ENCODE data around the gene DLG1.

Gene DLG1

DNA sequence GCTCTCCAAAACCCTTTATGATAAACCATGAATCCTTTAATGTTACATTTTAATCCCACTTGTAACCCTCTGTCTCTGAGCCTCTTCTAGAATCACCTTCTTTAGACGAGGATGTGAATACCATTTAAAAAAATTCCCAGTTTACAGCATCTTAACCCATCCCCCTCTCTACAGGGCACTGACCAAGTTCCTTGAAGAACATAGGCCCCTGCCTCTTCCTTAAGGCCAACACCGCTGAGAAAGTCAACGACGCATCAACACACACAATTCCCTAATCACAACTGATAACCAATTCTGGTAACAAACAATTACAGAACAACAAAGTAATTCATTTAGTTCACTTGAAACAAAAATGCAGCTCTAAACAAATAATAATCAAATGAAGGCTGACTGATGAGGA is 130.3 kb downstream of the DLG1 start:
- no peak for DNase-seq

DNA sequence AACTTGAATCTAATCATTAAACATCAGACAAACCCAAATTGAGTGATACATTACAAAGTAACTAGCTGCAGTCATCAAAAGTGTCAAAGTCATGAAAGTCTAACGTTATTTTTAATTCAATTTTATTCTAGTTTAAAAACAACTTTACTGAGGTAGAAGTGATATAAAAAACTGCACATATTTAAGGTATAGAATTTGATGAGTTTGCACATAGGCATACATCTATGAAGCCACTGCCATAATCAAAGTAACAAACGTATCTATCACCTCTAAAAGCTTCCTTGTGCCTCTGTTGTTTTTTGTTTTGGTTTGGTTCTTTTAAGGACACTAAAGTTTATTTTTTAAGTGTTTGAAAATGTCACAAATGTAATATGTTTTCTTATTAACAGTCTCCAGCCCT is 130.9 kb downstream of the DLG1 start:
- DNase-seq = no peak

DNA sequence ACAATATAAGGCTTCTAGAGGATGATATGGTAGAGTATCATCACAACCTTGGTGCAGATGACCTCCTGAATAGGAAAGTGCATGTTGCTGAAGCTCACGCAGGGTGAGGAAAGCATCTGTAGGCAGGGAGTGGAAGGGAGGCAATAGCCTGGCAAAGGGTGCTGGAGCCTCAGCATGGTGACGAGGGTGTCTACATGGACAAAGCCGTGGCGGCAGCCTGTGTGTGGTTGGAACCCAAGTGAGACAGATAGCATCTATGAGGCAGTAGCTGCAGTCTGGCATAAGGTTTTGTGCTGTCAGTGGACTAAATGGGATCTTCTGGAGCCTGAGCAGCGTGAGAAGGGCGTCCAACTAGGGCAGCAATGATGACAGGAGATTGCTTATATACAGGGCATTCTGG is 132.5 kb downstream of the DLG1 start:
- DNase-seq = no peak

DNA sequence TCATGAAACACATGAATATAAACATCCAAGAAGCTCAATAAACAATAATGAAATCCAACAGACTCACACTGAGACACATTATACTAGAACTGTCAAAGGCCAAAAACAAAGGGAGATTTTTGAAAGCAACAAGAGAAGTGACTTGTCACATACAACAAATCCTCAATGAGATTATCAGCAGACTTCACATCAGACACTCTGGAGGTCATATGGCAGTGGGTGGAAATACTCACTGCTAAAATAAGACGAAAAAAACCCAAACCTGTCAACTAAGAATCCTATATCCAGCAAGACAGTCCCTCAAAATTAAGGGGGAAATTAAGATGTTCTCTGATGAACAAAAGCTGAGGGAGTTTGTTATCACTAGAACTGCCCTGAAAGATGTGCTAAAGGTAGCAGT is 143.4 kb downstream of the DLG1 start:
- no peak for DNase-seq

DNA sequence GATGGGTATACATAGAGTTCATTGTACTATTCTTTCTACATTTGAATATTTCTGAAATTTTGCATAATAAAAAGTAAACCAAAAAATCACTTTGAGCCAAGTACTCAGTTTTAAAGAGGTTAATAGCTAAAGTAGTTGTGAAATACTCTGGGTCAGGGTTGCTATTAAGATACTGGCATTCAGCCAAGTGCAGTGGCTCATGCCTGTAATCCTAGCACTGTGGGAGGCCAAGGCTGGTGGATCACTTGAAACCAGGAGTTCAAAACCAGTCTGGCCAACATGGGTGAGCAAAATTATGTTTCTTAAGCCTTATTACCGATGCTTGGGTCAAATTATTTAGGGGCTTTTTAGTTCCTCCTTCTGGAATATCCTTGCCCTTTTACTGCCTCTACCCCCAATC is 146.8 kb downstream of the DLG1 start:
- no peak for DNase-seq

DNA sequence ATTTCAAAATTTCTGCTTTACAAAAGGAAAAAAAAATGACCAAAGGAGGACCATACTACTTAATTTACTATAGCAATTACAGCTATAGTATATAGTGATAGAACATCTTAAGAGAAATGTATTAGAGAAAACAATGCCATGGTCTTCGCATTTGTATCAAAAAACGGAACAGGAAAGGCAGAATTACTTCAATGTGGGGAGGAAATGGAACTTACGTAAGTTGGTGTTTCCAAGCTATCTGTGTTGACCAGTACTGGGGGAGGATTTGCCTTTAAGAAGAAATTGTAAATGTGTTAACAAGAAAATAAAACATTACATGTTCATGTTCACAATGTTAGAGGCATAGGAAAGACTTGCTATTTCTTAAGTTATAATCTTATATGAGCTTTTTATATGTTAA is 148.9 kb downstream of the DLG1 start:
- DNase-seq = no peak

DNA sequence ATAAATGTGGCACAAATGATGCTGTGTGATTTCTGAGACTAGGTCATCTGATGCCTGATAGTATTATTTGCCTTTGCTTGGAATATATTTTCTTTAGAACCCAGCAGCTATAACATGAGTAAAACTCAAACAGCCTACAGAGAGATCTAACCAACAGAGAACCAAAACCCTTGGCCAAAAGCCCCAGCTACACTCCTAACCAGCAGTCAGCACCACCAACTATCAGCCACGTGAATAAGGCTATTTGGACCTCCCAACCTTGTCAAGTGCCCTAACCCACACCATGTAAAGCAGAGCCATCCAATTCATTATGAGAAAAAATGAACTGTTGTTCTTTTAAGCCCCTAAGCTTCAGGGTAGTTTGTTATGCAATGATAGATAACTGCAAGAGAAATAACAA is 154.2 kb downstream of the DLG1 start:
- DNase-seq = no peak

DNA sequence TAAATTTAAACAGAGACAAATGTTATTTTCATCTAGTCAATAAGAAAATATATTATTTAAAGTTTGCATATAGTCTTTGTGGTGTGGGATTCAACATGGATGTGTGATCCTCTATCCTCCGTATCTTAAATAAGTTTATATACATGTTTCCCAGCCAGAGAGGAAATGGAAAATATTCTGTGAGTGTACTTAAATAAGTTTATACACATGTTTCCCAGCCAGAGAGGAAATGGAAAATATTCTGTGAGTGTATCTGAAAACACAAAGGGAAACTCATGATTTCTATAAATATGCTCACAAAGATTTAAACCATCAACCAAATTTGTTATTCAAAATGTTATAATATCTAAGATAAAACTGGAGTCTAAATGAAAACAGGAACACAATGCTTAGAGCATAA is 158.8 kb downstream of the DLG1 start:
- no peak for DNase-seq

DNA sequence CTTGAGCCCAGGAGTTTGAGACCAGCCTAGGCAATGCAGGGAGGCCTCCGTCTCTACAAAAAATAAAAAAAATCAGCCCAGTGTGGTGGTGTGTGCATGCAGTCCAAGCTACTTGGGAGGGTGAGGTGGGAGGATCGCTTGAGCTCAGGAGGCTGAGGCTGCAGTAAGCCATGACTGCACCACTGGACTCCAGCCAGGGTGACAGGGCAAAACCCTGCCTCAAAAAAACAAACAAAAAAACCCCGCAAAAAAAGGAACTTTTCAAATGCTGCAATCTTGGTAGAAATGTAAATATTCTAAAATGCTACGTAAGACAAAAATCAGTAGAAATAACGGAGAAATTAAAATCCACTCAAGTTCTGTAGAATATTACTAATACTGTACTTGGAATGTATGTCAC is 160.7 kb downstream of the DLG1 start:
- DNase-seq = no peak

DNA sequence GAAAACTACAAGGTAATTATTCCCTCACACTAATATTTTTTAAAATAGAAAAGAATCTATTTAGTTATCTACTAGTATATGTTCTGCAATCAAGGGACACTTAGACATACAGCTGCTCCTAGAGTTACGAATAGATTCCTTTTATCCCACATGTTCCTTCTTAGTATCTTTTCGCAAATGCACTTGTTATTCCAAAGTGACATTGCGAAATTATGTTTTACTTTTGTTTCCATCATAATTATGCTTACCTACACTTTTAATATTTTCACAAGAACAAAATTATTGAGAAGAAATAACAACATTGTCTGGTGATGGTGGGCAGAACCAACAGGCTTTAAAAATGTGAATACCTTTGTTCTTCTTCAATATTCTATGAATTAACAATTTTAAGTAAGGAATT is 161.7 kb downstream of the DLG1 start:
- DNase-seq = no peak

DNA sequence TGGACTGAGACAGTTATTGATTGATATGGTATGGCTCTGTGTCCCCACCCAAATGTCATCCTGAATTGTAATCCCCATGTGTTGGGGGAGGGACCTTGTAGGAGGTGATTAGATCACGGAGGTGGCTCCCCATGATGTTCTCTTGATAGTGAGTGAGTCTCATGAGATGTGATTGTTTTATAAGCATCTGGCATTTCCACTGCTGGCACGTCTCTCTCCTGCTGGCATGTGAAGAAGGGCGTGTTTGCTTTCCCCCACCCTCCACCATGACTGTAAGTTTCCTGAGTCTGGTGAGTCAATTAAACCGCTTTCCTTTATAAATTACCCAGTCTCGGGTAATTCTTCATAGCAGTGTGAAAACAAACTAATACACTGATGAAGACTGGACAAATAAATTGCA is 163.2 kb downstream of the DLG1 start:
- DNase-seq = no peak

DNA sequence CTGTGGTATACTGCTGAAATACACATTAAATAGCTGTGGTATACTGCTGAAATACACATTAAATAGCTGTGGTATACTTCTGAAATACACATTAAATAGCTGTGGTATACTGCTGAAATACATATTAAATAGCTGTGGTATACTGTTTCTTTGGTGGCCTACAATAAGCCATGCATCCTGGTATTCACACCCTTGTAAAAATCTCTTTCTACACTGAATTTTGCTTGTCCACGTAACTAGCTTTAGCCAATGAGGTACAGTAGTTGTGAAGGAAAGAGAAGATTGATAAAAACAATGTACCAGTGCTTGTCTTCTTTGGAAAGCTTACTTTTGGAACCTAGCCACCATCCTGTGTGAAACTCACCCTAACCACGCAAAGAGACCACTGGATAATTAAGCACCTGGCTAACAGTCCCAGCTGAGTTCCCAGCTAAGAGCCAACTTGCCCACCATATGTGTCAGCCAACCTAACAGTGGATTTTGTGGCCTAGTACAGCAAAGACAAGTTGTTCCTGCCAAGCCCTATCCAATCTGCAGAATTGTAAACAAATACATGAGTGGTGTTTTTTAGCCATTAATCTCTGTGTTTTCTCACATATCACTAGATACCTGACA is 165.4 kb downstream of the DLG1 start:
- DNase-seq = no peak

DNA sequence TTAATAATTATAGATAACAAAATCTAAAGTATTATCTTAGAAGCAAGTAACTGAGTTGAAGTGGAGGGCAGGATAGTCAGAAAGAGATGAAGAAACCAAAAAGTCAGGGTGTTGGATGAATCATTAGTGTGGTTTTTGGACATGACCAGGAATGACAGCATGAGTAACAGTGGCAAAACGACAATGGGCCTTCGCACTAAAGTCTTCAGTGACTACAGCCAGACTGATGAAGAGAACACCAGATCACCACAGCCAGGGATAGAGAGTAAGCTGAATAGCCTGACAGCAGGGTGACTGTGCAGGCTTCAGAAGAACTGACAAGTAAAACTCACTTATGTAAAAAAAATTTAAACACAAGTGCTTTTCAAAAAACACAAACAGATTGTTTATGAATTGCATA is 172.8 kb downstream of the DLG1 start:
- DNase-seq = no peak

DNA sequence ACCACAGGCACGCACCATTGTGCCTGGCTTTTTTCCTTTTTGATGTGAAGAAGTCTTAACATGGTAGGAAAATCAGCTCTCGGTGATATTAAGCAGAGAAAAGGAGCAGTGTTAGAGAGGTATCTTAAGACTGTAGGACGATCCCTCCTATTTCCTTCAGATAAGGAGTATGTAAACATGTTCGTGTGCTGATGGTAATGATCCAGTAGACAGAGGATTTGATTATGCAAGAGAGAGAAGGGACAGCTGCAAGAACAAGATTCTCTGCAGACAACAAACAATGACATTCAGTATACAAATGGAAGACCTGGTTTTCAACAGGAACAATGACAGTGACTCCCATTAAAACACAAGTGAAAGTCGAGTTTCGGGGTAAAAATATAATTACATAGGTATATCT is 173.7 kb downstream of the DLG1 start:
- no peak for DNase-seq

DNA sequence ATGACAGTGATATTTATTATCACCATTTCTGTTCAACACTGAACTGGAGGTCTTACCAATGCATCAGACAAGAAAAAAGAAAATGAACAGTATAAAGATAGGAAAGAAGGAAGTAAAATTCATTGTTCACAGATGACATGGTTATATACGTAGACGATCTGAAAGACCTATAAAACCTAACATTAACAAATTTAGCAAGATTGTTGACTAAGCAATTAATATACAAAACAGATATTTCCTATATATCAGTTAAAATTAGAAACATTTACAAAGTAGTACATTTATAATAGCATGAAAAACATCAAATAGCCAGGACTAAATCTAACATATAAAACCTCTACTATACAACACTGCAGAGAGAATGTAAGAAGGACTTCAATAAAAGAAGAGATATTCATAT is 176.0 kb downstream of the DLG1 start:
- no peak for DNase-seq

DNA sequence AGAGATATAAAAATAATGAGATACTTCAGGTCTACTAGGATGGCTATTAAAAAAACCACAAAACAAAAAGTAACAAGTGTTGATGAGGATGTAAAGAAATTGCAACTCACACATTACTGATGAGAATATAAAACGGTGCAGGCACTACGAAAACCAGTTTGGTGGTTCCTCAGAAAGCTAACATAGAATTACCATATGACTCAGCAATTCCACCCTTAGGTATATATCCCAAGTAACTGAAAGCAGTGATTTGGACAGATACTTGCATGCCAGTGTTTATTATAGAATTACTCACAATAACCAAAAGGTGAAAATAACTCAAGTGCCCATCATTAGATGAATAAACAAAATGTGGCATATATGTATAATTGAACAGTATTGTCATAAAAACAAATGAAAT is 181.3 kb downstream of the DLG1 start:
- no peak for DNase-seq

DNA sequence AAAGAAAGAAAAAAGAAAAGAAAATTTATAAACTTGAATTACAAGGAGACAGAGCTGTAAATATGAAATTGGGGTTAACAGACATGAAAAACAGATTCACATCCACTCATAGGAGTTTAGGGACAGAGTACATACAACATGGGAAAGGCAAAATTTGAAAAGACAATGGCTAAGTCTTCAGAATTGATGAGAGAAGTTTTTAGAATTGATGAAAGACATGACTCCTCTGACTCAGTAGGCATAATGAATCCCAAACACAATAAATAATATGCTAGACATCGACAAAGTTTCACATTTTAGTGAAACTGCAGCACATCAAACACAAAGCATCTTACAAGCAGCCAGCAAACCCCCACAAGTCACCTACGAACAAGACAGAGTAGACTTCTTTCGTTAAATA is 184.4 kb downstream of the DLG1 start:
- DNase-seq = no peak

DNA sequence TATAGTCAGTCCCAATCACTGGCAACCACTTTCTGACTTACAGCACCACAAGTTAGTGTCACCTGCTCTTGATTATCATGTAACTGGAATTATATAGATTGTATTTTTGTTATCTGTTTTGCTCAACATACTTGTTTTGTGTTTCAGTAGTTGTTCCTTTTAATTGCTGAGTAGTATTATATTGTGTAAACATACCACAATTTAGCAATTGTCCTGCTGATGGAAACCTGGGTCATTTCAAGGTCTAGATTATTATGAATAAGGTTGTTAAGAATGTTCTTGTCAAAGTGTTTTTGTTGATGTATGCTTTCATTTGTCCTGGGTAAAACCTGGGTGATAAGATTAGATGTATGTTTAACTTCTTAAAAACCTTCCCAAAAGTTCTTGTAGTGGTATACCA is 186.7 kb downstream of the DLG1 start:
- no peak for DNase-seq

DNA sequence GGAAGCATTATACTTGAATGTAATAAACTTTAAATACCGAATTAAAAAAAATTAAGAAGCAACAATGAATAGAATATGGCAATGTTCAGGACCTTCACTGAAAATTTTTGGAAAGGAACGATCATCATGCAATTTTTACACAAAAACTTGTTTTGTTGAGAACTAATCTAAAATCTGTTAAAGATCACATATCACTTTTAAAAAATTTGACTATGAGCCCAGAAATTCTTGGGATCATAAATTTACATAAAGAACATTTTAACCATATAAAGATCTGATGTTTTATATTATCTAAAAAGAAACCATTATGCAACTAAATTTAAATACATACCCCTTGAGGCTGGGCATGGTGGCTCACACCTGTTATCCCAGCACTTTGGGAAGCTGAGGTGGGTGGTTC is 192.6 kb downstream of the DLG1 start:
- DNase-seq = no peak

DNA sequence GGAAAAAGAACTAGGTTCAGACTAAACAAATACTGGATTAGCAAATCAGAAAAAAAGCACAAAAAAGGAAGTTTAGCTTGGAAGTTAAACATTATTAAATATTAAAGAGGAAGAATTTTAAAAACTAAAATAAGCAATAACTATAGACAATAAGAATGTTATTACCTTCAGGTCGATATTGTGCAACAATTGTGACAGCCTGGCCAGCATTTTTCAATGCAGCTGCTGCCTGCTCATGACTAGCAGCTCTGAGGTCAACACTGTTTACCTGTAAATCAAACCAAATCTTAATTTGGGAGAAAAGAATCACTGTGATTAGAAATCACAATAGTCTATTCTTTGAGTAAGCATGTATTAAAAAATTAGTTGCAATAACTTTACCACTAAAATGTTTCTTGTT is 193.7 kb downstream of the DLG1 start:
- DNase-seq = no peak

DNA sequence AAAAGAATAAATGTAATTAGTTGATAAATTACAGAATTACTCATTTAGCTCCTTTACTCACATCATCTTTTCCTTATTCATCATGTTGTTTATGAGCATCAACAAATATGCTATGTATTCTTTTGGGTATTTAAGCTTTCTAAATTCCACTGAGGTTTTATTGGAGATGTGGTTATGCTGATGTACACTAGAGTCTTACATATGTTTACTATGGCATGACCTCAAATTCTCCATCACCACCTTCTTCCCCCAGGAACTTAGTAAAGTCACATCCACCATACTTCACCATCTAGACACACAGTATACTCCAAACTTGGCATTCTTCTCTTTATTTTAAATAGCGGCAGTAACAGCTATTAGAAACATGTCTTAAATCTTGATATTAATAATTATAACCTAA is 194.6 kb downstream of the DLG1 start:
- DNase-seq = no peak

DNA sequence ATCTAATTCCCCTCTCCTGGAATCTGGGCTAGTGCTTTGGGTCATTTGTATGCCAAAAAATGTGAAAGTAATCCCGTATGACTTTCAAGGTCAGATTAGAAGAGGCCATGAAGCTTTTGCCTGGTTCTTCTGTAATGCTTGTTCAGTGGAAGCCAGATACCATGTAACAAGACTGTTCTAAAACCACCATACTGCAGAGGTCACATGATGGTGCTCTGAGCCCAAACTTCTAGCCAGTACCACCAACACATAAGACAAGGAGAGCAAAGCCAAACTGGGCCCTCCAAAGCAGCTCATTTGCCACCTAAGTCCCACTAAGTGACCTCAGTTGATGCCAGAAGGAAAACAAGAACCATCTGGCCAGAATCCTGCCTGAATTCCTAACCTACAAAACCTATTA is 204.5 kb downstream of the DLG1 start:
- DNase-seq = no peak

DNA sequence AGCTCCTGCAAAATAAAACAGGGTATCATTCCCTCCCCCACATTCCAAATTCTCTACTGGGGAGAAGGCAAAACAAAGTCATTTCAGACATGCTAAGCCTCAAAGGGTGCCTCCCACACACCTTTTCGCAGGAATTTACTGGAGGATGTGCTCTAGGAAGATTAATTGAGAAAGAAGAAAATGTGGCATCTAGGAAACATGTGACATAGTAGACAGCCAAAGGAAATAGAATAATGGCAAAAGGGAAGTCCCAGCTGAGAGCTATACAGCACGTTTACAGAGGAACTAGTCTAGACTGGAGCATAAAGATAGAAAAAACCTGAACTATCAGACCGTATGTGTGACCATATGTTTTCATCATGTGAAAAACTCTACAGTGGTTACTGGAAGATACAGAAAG is 210.0 kb downstream of the DLG1 start:
- no peak for DNase-seq

DNA sequence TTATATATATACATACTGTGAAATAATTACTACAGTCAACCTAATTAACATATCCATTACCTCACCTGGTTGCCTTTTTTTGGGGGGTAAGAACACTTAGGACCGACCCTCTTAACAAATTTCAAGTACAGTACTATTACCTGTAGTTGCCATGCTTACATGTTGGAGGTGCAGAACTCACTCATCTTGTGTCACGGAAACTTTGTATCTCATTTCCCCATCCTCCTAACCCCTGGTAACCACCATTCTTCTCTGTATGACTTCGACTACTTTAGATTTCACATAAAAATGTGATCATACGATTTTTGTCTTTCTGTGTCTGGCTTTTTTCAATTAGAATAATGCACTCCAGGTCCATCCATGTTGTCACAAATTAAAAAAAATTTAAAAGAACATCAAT is 213.3 kb downstream of the DLG1 start:
- DNase-seq = no peak

DNA sequence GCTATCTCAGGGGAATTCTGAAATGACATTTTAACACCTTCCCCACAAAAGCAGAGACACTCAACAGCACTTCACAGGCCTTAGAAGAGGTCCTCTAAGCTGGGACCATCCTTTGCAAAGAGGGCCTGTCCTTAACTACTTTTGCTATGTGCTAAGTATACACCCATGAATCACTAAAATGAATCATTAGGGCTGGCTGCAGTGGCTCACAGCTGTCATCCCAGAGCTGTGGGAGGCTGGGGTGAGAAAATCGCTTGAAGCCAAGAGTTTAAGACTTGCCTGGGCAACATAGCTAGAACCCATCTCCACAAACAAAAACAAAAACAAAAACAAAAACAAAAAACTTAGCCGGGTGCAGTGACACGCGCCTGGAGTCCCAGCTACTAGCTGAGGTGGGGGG is 214.9 kb downstream of the DLG1 start:
- no peak for DNase-seq

DNA sequence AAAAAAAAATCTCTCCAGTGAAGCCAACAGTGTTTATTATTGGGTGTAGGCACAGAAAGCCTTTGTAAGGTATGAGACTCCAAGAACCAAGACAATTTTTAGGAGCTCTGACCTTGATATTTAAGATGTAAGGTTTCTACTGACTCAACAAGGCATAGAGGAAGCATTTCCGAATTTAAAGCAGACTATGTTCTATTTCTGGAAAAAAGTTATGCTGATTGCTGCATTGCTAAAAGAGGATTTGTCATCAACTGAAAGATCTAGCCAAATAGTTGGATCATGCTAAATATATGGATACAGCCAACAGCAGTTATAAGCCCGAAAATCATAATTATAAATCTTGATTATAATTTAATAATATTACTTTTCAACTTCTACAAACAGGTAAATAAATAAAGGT is 215.5 kb downstream of the DLG1 start:
- DNase-seq = no peak
